Testis (tissue), 2 donors: ENCODE measurements around the gene LSM10.

Experiments
- CTCF ChIP-seq, 3 experiments: fragments of 450-650 bp in 2 of 3; fragments of 200-600 bp in 1 of 3; sonication (generic) in 1 of 3; IDR thresholded peaks; one replicate each; pipeline ENCODE4 v1.5.1; 2016 to 2019; ENCODE audit warnings: antibody characterized with exemption in 3 of 3, mild to moderate bottlenecking in 2 of 3, moderate library complexity in 1 of 3
- POLR2A ChIP-seq: fragments of 450-650 bp; IDR thresholded peaks from one replicate; pipeline ENCODE4 v1.6.1; 2017; ENCODE audit warnings: antibody characterized with exemption, mild to moderate bottlenecking, moderate library complexity

GRCh38 chr1:36343651-36344394 is 53.9 kb downstream of the LSM10 start:
- TF ChIP-seq CTCF (IDR thresholded peaks at IDR 0.05): no peak
- TF ChIP-seq POLR2A: no peak
